AG04450 (cell line): ENCODE results near the gene ORC4. TPM values are rescaled to one million over a fixed set of nuclear protein-coding genes. Genes with fewer than 3 reads are reported as not detected.
"Not testable (repeated sequence)": the region's sequence is repeated elsewhere in the genome, so short reads cannot be mapped to it uniquely, and the experiment has no call there.

Experiments
- CTCF ChIA-PET: fragments of 300-600, 350-600 bp; formaldehyde crosslinking; extraction: SDS; loops from one replicate; lab custom pipeline; 2022; ENCODE audit warnings: antibody characterized with exemption, inconsistent platforms; lab: Charles Lee
- POLR2A ChIA-PET: fragments of 350-600 bp; formaldehyde crosslinking; extraction: SDS; loops from one replicate; lab custom pipeline; 2021; ENCODE audit warnings: antibody characterized with exemption, inconsistent platforms; lab: Yijun Ruan, JAX
- DNase-seq: peaks from one replicate; pipeline ENCODE4 v3.0.0-alpha.2; 2011; ENCODE audit warnings: low read depth, low spot score
- H3K27ac ChIP-seq: one replicate; pipeline ENCODE4 v1.5.1; 2012; ENCODE audit warnings: low read depth, low read length, control low read depth
- H3K27me3 ChIP-seq: one replicate; pipeline ENCODE4 v1.6.0; 2012; ENCODE audit warnings: low read length; ENCODE audit not compliant: control insufficient read depth, insufficient read depth
- H3K4me3 ChIP-seq: 2 replicates; pipeline ENCODE4 v1.5.1; 2011; ENCODE audit warnings: mild to moderate bottlenecking, low read depth, low read length, control low read depth
- H3K9me3 ChIP-seq: 2 replicates; pipeline ENCODE4 v1.5.1; 2012; ENCODE audit warnings: low read length; ENCODE audit not compliant: control insufficient read depth, insufficient read depth
- polyA plus RNA-seq: library from polyadenylated mRNA; depleted of rRNA; stranded (reverse); fragments of >200 nt; gene quantifications from 2 replicates; pipeline ENCODE4 v1.2.3, GENCODE V29; 2011
- TF ChIP-seq, protein P1 (sequence below): IDR thresholded peaks from 2 replicates; pipeline ENCODE4 v1.5.1; 2011; ENCODE audit warnings: low read depth, low read length, control low read depth, inconsistent platforms

The ORC4 gene
- polyA plus RNA-seq, 1 experiment: 49.7 TPM

- no peak overlapping the region for H3K27ac ChIP-seq
- H3K9me3 ChIP-seq: no peaks in the 10 kb centered on the region
- CTCF ChIA-PET: no interaction called here
- POLR2A ChIA-PET: no interaction called here
- TF ChIP-seq, protein P1, sequence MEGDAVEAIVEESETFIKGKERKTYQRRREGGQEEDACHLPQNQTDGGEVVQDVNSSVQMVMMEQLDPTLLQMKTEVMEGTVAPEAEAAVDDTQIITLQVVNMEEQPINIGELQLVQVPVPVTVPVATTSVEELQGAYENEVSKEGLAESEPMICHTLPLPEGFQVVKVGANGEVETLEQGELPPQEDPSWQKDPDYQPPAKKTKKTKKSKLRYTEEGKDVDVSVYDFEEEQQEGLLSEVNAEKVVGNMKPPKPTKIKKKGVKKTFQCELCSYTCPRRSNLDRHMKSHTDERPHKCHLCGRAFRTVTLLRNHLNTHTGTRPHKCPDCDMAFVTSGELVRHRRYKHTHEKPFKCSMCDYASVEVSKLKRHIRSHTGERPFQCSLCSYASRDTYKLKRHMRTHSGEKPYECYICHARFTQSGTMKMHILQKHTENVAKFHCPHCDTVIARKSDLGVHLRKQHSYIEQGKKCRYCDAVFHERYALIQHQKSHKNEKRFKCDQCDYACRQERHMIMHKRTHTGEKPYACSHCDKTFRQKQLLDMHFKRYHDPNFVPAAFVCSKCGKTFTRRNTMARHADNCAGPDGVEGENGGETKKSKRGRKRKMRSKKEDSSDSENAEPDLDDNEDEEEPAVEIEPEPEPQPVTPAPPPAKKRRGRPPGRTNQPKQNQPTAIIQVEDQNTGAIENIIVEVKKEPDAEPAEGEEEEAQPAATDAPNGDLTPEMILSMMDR: no peak
- no peaks in the 10 kb centered on the region for H3K27me3 ChIP-seq
- no peak for DNase-seq
- no peak overlapping the region for H3K4me3 ChIP-seq
These were observed 13.2 kb downstream of the ORC4 start for GRCh38 chr2:148007219-148007900.

- Histone ChIP-seq H3K4me3 (no peak overlapping the region), H3K27ac (no peak overlapping the region), H3K27me3 (no peaks in the 10 kb centered on the region), H3K9me3 (no peaks in the 10 kb centered on the region)
- ChIA-PET CTCF (interaction anchor here (0.8 kb wide), 1 partner anchor 14 kb away, joined by 8 read pairs; the partner anchor contains the start of genes MBD5 and ORC4), POLR2A (no interaction called here)
- TF ChIP-seq, protein P1: no peak
- no peak for DNase-seq
These were observed 14.1 kb downstream of the ORC4 start for GRCh38 chr2:148006249-148007007.

DNA sequence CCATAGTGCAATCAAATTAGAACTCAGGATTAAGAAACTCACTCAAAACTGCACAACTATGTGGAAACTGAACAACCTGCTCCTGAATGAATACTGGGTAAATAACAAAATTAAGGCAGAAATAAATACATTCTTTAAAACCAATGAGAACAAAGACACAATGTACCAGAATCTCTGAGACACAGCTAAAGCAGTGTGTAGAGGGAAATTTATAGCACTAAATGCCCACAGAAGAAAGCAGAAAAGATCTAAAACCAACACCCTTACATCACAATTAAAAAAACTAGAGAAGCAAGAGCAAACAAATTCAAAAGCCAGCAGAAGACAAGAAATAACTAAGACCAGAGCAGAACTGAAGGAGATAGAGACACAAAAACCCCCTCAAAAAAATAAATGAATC, 18.1 kb downstream of the ORC4 start:
- H3K27me3 ChIP-seq, H3K9me3 ChIP-seq, CTCF ChIA-PET, DNase-seq, H3K4me3 ChIP-seq, POLR2A ChIA-PET, H3K27ac ChIP-seq: not testable (repeated sequence)

DNA sequence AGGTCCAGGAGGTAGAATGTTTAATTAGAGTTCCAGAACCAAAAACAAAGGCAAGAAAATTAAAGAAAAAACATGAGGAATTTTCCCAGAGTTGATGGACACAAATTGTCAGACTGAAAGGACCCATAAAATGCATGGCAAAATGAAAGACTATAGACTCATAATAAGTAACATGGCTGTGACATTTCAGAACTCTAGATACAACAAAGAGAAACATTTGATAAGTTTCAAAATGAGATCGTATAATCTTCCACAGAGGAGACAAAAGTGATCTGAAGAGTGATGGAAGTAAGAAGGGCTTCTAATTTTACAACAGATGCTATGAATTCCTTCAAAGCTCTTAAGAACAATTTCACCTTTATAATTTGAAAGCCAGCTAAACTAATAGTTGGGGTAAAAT, 20.4 kb downstream of the ORC4 start:
- peaks cover 4% of the 10 kb centered on the region; the same call in 1 of the 2 replicates for H3K9me3 ChIP-seq
- no peaks in the 10 kb centered on the region for H3K27me3 ChIP-seq
- TF ChIP-seq, protein P1: no peak
- POLR2A ChIA-PET: no interaction called here
- no peak overlapping the region for H3K4me3 ChIP-seq
- no peak for DNase-seq
- no peak overlapping the region for H3K27ac ChIP-seq
- CTCF ChIA-PET: no interaction called here

DNA sequence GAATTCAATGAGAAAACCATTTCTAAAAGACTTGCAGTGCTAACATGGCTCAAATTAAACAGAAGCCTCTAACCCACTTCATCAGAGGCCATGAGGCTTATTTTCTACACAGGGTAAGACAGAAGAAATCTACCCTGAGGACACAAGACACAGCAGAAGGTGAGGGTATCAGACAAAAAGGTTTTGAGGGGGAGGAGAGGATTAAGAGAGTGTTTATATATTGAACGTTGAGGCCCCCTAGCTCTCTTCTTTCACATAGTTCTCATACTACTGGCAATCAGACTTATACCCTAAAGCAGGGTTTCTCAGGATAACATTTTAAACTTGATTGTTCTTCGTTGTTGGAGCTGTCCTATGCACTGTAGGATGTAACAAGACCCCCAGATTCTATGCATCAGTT, 21.4 kb downstream of the ORC4 start:
- H3K4me3 ChIP-seq: no peak overlapping the region
- H3K9me3 ChIP-seq: peaks cover 4% of the 10 kb centered on the region; the same call in 1 of the 2 replicates
- CTCF ChIA-PET: interaction anchor here (1.3 kb wide), 1 partner anchor 9 kb away, joined by 5 read pairs; no protein-coding TSS in a partner anchor
- DNase-seq: no peak
- POLR2A ChIA-PET: no interaction called here
- H3K27ac ChIP-seq: no peak overlapping the region
- H3K27me3 ChIP-seq: no peaks in the 10 kb centered on the region
- TF ChIP-seq, protein P1: no peak
